SK-N-SH (cell line): Measurements from ENCODE around the gene PDE4D. TPM values are rescaled to one million over a fixed set of nuclear protein-coding genes. Genes with fewer than 3 reads are reported as not detected.

Experiments used
- CTCF ChIA-PET: fragments of 300-600, 350-600 bp; formaldehyde crosslinking; extraction: SDS; loops from one replicate; lab custom pipeline; 2021; lab: Yijun Ruan, JAX
- POLR2A ChIA-PET: fragments of 350-600 bp; sonication (Branson Sonifier 250); formaldehyde crosslinking; extraction: SDS; loops from one replicate; lab custom pipeline; 2020; ENCODE audit warnings: antibody characterized with exemption, inconsistent platforms; lab: Yijun Ruan, JAX
- DNase-seq: peaks from one replicate; pipeline ENCODE4 v3.0.0; 2012
- H2AFZ ChIP-seq: fragments of 200-600 bp; sonication (generic); 2 replicates; pipeline ENCODE4 v1.8.1; 2016; ENCODE audit warnings: antibody characterized with exemption, mild to moderate bottlenecking, low read depth
- H3F3A ChIP-seq: fragments of 200-600 bp; sonication (generic); replicated peaks from 2 replicates; pipeline ENCODE3; 2016; ENCODE audit warnings: antibody characterized with exemption, mild to moderate bottlenecking; ENCODE audit not compliant: insufficient read depth
- H3K27ac ChIP-seq, 2 experiments: fragments of 200-500 bp in 1 of 2; fragments of 200-600 bp in 1 of 2; sonication (Bioruptor generic) in 1 of 2; sonication (generic), shearing (Covaris generic) in 1 of 2; 2 replicates each; pipeline versions ENCODE4 v1.5.1 to v1.6.1; 2014 to 2016; ENCODE audit warnings: low read depth in 2 of 2, inconsistent platforms in 1 of 2, low read length in 1 of 2, mild to moderate bottlenecking in 1 of 2, mixed read lengths in 1 of 2
- H3K27me3 ChIP-seq: fragments of 200-600 bp; sonication (generic), shearing (Covaris generic); 2 replicates; pipeline ENCODE4 v1.6.1; 2016; ENCODE audit warnings: mixed run types; ENCODE audit not compliant: insufficient read depth
- H3K36me3 ChIP-seq, 2 experiments: fragments of 200-500 bp in 1 of 2; fragments of 200-600 bp in 1 of 2; sonication (Bioruptor generic) in 1 of 2; sonication (generic) in 1 of 2; replicated peaks in 1 of 2; 2 replicates each; pipeline versions ENCODE3 to v1.5.1; 2014 to 2016; ENCODE audit warnings: low read length in 1 of 2, mild to moderate bottlenecking in 1 of 2; ENCODE audit not compliant: insufficient read depth in 2 of 2, control insufficient read depth in 1 of 2
- H3K4me1 ChIP-seq, 2 experiments: fragments of 200-500 bp in 1 of 2; fragments of 200-600 bp in 1 of 2; sonication (Bioruptor generic) in 1 of 2; sonication (generic), shearing (Covaris generic) in 1 of 2; 2 replicates each; pipeline versions ENCODE4 v1.5.1 to v1.6.1; 2014 to 2016; ENCODE audit warnings: low read depth in 1 of 2, low read length in 1 of 2, mixed run types in 1 of 2; ENCODE audit not compliant: insufficient read depth in 2 of 2, control insufficient read depth in 1 of 2
- H3K4me2 ChIP-seq: fragments of 200-600 bp; sonication (generic), shearing (Covaris generic); 2 replicates; pipeline ENCODE4 v1.6.1; 2017; ENCODE audit warnings: mixed run types
- H3K4me3 ChIP-seq, 2 experiments: fragments of 200-500 bp in 1 of 2; fragments of 200-600 bp in 1 of 2; sonication (Bioruptor generic) in 1 of 2; sonication (generic), shearing (Covaris generic) in 1 of 2; 2 replicates each; pipeline versions ENCODE4 v1.5.1 to v1.8.1; 2014 to 2016; ENCODE audit warnings: low read depth in 2 of 2, inconsistent platforms in 1 of 2, low read length in 1 of 2, mild to moderate bottlenecking in 1 of 2, mixed read lengths in 1 of 2, moderate library complexity in 1 of 2
- H3K79me2 ChIP-seq: fragments of 200-600 bp; sonication (generic); 2 replicates; pipeline ENCODE4 v1.8.1; 2017; ENCODE audit warnings: mild to moderate bottlenecking; ENCODE audit not compliant: insufficient read depth
- H3K9ac ChIP-seq: fragments of 200-600 bp; sonication (generic); 2 replicates; pipeline ENCODE4 v1.6.1; 2017; ENCODE audit warnings: mixed run types
- H3K9me2 ChIP-seq: fragments of 200-600 bp; sonication (generic); 2 replicates; pipeline ENCODE4 v1.6.1; 2017; ENCODE audit warnings: mixed run types
- H3K9me3 ChIP-seq: fragments of 200-600 bp; sonication (generic); 2 replicates; pipeline ENCODE4 v1.6.1; 2017; ENCODE audit warnings: mixed run types, mild to moderate bottlenecking, moderate library complexity
- H4K20me1 ChIP-seq: fragments of 200-600 bp; sonication (generic); 2 replicates; pipeline ENCODE4 v1.6.1; 2017; ENCODE audit warnings: mild to moderate bottlenecking, mixed run types; ENCODE audit not compliant: insufficient read depth
- CTCF ChIP-seq: fragments of 200-600 bp; sonication (generic); IDR thresholded peaks from 2 replicates; pipeline ENCODE4 v1.6.1; 2017; ENCODE audit warnings: antibody characterized with exemption, mild to moderate bottlenecking, moderate library complexity
- ELF1 ChIP-seq: IDR thresholded peaks from 2 replicates; pipeline ENCODE4 v1.4.0; 2012
- FOXJ3 ChIP-seq: sonication (generic); formaldehyde crosslinking; IDR thresholded peaks from 2 replicates; pipeline ENCODE4 v1.5.1; 2020; ENCODE audit warnings: mild to moderate bottlenecking, missing genetic modification reagents
- FOXM1 ChIP-seq: IDR thresholded peaks from 2 replicates; pipeline ENCODE4 v1.4.0; 2012; ENCODE audit warnings: low read depth, mild to moderate bottlenecking
- IRF3 ChIP-seq: fragments of 150-350 bp; IDR thresholded peaks from 2 replicates; pipeline ENCODE4 v1.6.1; 2016; ENCODE audit warnings: mild to moderate bottlenecking, low read depth, low read length
- MAX ChIP-seq: IDR thresholded peaks from 2 replicates; pipeline ENCODE4 v1.4.0; 2012; ENCODE audit warnings: low read depth
- PBX3 ChIP-seq: IDR thresholded peaks from 2 replicates; pipeline ENCODE4; 2012
- RAD21 ChIP-seq: IDR thresholded peaks from 2 replicates; pipeline ENCODE4 v1.6.1; 2012; ENCODE audit warnings: mild to moderate bottlenecking, low read length
- REST ChIP-seq: IDR thresholded peaks from 2 replicates; pipeline ENCODE4 v1.6.1; 2012; ENCODE audit warnings: mild to moderate bottlenecking, low read depth, low read length, moderate library complexity
- RXRA ChIP-seq: IDR thresholded peaks from 2 replicates; pipeline ENCODE4 v1.4.0; 2012; ENCODE audit warnings: low read depth, mild to moderate bottlenecking, borderline replicate concordance
- TAF1 ChIP-seq: IDR thresholded peaks from 2 replicates; pipeline ENCODE4 v1.6.1; 2012; ENCODE audit warnings: low read depth, mild to moderate bottlenecking, low read length, moderate library complexity, borderline replicate concordance
- TEAD4 ChIP-seq: IDR thresholded peaks from 2 replicates; pipeline ENCODE4 v1.4.0; 2012; ENCODE audit warnings: mild to moderate bottlenecking, borderline replicate concordance; ENCODE audit not compliant: insufficient read depth
- USF1 ChIP-seq: IDR thresholded peaks from 2 replicates; pipeline ENCODE4 v1.4.0; 2012; ENCODE audit warnings: low read depth, borderline replicate concordance
- USF2 ChIP-seq: fragments of 150-350 bp; IDR thresholded peaks from 2 replicates; pipeline ENCODE4 v1.6.1; 2017; ENCODE audit warnings: antibody characterized with exemption, low read length, low read depth, borderline replicate concordance
- ZBTB33 ChIP-seq: IDR thresholded peaks from 2 replicates; pipeline ENCODE4 v1.4.0; 2012; ENCODE audit warnings: low read depth, borderline replicate concordance
- WGBS: methylation state at CpG from one replicate; pipeline ENCODE4 v1.1.6; 2017; ENCODE audit warnings: low lambda C conversion rate; 5-methylcytosine and 5-hydroxymethylcytosine counted together
- polyA plus RNA-seq, 3 experiments: library from polyadenylated mRNA; depleted of rRNA; stranded (reverse); fragments of >200 nt; gene quantifications; 2 replicates each; pipeline ENCODE4 v1.2.3, GENCODE V29; 2012

PDE4D gene
- polyA plus RNA-seq, 1 of the 3 experiments (the other 2 are of a cell fraction) = 2.4 TPM

GRCh38 chr5:59206132-59206581, 687.4 kb downstream of the PDE4D start (continued):
- TF ChIP-seq PBX3 (peak; percentile 92), USF1 (no peak), FOXM1 (0 out of 2 replicates have a peak, but pooled peaks have one; percentile 47), TEAD4 (peak; percentile 62; the same call in 1 of the 2 replicates)

- H3K9ac ChIP-seq = no peak overlapping the region
- ChIA-PET POLR2A (no interaction called here), CTCF (interaction anchor here (0.7 kb wide), 1 partner anchor 16 kb away, joined by 3 read pairs; no protein-coding TSS in a partner anchor)
- H2AFZ ChIP-seq = no peak overlapping the region
- no peaks in the 10 kb centered on the region for H3K27me3 ChIP-seq
- WGBS = 73% methylated on average over 5 of the region's 5 CpGs
- no peak overlapping the region for H3K27ac ChIP-seq
- H3K4me3 ChIP-seq = no peak overlapping the region
- H3K9me2 ChIP-seq = no peaks in the 10 kb centered on the region
- no peak for DNase-seq
- H3K4me1 ChIP-seq = peaks cover 0 to 6% of the 10 kb centered on the region in 2 experiments; a peak in 2 of 4 replicates
- no peaks in the 10 kb centered on the region for H3K36me3 ChIP-seq
- H3K9me3 ChIP-seq = no peaks in the 10 kb centered on the region
- H4K20me1 ChIP-seq = no peaks in the 10 kb centered on the region; the same call in 1 of the 2 replicates
- no peak overlapping the region for H3K4me2 ChIP-seq
- no peaks in the 10 kb centered on the region for H3K79me2 ChIP-seq
- H3F3A ChIP-seq = peaks cover 25% of the 10 kb centered on the region
- TF ChIP-seq IRF3 (no peak), REST (no peak), PBX3 (no peak), ELF1 (no peak), USF2 (no peak), MAX (no peak), FOXJ3 (CRISPR knock-in tag) (no peak), TAF1 (no peak), RXRA (no peak), RAD21 (no peak), CTCF (no peak), ZBTB33 (no peak)
Measured at GRCh38 chr5:59204114-59204897, 689.2 kb downstream of the PDE4D start.
